KMS-11 (cell line): ENCODE measurements around the gene CLHC1.
A peak's percentile ranks its signal among the peaks of the same experiment; 100 is the strongest.

Experiments
- H2AFZ ChIP-seq: fragments of 200-600 bp; sonication (generic); 2 replicates; pipeline ENCODE4 v1.6.1; 2016; ENCODE audit warnings: antibody characterized with exemption, mixed run types, low read depth
- H3K27ac ChIP-seq: fragments of 200-600 bp; sonication (generic); 2 replicates; pipeline ENCODE4 v1.6.1; 2016; ENCODE audit warnings: mild to moderate bottlenecking, mixed run types
- H3K27me3 ChIP-seq: fragments of 200-600 bp; sonication (generic); 2 replicates; pipeline ENCODE4 v1.6.1; 2017; ENCODE audit warnings: mild to moderate bottlenecking, low read depth, mixed run types, moderate library complexity; ENCODE audit not compliant: insufficient read depth
- H3K36me3 ChIP-seq: fragments of 200-600 bp; sonication (generic); 2 replicates; pipeline ENCODE4 v1.6.1; 2017; ENCODE audit warnings: mild to moderate bottlenecking, mixed run types; ENCODE audit not compliant: insufficient read depth
- H3K4me1 ChIP-seq: fragments of 200-600 bp; sonication (generic); 2 replicates; pipeline ENCODE4 v1.6.1; 2016; ENCODE audit warnings: mild to moderate bottlenecking, low read depth, mixed run types; ENCODE audit not compliant: poor library complexity, severe bottlenecking
- H3K4me2 ChIP-seq: fragments of 200-600 bp; sonication (generic); 2 replicates; pipeline ENCODE4 v1.7.0; 2016; ENCODE audit warnings: mild to moderate bottlenecking, mixed run types
- H3K4me3 ChIP-seq: fragments of 200-600 bp; sonication (generic); IDR thresholded peaks from 2 replicates; pipeline ENCODE4 v1.6.1; 2017; ENCODE audit warnings: low read depth, low read length, mixed read lengths; ENCODE audit not compliant: insufficient read depth
- H3K79me2 ChIP-seq: fragments of 200-600 bp; sonication (generic); 2 replicates; pipeline ENCODE4 v1.6.1; 2016; ENCODE audit warnings: low read depth, mixed run types; ENCODE audit not compliant: insufficient read depth
- H3K9ac ChIP-seq: fragments of 200-600 bp; sonication (generic); 2 replicates; pipeline ENCODE4 v1.6.1; 2016; ENCODE audit warnings: mild to moderate bottlenecking, mixed run types
- H4K20me1 ChIP-seq: fragments of 200-600 bp; sonication (generic); 2 replicates; pipeline ENCODE4 v1.6.1; 2016; ENCODE audit warnings: mild to moderate bottlenecking, mixed run types; ENCODE audit not compliant: insufficient read depth
- TF ChIP-seq, protein P1 (sequence below): fragments of 200-600 bp; sonication (generic); conservative IDR thresholded peaks from 2 replicates; pipeline ENCODE4 v1.6.1; 2017; ENCODE audit warnings: low read depth, mild to moderate bottlenecking, antibody characterized with exemption, low read length, moderate library complexity, mixed read lengths

The CLHC1 gene

DNA sequence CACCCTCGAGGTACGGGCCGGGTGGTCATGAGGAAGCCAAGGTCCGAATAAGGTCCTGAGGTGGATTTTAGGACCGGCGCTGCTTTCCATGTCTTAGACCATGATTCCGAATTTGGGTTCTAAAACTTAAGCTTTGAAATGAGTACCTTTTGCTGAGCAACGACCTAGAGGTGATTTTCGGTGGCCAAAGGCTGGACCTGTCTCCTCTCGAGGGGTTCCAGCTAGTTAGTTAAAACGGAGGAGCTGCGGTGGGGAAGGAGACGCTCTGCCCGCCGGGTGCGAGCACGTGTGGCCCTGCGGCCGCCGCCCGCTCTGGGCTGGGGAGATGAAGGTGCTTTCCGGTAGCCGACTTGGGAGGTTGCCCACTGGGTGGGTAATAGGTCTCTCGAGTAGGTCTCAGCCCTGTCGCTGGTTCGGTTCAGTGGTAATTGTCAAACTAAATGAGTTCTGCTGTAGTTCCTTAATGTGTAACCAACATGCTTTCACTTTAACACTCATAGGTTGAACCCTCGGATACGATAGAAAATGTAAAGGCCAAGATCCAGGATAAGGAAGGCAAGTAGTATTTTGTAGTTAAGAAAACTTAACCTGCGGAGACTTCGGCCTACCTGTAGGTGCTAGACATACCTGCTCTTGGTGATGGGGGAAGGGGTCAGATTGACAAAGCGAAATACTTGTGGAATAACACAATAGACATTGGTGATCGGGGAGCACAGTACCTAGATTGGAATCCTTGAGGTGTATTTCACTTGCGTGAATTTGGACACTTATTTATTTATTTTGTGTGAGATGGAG, 967 bp upstream of the CLHC1 start:
- H3K4me3 ChIP-seq = peak overlapping the region; percentile 88
- peak overlapping the region; percentile 83 for H3K4me2 ChIP-seq
- peaks cover 44% of the 10 kb centered on the region for H3K79me2 ChIP-seq
- H2AFZ ChIP-seq = peak overlapping the region; percentile 82; the same call in 1 of the 2 replicates
- H3K27me3 ChIP-seq = no peaks in the 10 kb centered on the region
- H3K36me3 ChIP-seq = peaks cover 34% of the 10 kb centered on the region; the same call in 1 of the 2 replicates
- H3K27ac ChIP-seq = peak overlapping the region; percentile 92
- peaks cover 7% of the 10 kb centered on the region for H4K20me1 ChIP-seq
- TF ChIP-seq, protein P1, sequence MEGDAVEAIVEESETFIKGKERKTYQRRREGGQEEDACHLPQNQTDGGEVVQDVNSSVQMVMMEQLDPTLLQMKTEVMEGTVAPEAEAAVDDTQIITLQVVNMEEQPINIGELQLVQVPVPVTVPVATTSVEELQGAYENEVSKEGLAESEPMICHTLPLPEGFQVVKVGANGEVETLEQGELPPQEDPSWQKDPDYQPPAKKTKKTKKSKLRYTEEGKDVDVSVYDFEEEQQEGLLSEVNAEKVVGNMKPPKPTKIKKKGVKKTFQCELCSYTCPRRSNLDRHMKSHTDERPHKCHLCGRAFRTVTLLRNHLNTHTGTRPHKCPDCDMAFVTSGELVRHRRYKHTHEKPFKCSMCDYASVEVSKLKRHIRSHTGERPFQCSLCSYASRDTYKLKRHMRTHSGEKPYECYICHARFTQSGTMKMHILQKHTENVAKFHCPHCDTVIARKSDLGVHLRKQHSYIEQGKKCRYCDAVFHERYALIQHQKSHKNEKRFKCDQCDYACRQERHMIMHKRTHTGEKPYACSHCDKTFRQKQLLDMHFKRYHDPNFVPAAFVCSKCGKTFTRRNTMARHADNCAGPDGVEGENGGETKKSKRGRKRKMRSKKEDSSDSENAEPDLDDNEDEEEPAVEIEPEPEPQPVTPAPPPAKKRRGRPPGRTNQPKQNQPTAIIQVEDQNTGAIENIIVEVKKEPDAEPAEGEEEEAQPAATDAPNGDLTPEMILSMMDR = no peak
- peak overlapping the region; percentile 98 for H3K9ac ChIP-seq
- peaks cover 32% of the 10 kb centered on the region for H3K4me1 ChIP-seq

DNA sequence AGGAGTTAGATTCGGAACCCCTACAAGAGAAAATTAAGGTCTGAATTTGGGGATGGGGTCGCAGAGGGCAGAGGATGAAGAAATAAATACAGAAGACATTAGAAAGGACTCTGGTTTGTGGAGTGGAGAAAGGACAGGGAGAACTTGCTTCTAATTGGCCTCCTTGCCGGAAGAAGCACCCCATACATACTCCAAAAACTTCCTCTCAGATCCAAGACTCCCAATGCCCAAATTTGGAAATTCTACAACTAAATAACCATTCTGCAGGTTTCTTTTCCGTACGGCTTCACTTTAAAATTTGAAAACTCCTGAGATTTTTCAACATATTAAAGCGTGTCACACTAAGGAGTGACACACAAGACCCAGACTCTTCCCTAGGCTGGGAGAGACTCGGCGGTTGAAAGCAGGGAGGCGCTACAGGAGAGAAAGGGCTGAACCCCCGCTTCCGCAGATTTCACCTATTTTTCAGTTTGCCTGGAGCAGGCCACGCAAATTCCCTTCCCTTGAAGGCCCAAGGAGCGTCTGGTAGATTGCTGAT, 478 bp downstream of the CLHC1 start:
- H3K4me2 ChIP-seq = peak overlapping the region; percentile 84
- H3K4me1 ChIP-seq = peaks cover 32% of the 10 kb centered on the region
- H4K20me1 ChIP-seq = peaks cover 7% of the 10 kb centered on the region
- TF ChIP-seq, protein P1 = no peak
- H3K27me3 ChIP-seq = no peaks in the 10 kb centered on the region
- peaks cover 32% of the 10 kb centered on the region; the same call in 1 of the 2 replicates for H3K36me3 ChIP-seq
- H2AFZ ChIP-seq = peak overlapping the region; percentile 82
- H3K79me2 ChIP-seq = peaks cover 44% of the 10 kb centered on the region
- peak overlapping the region; percentile 98 for H3K9ac ChIP-seq
- H3K27ac ChIP-seq = peak overlapping the region; percentile 92
- peak overlapping the region; percentile 88 for H3K4me3 ChIP-seq

DNA sequence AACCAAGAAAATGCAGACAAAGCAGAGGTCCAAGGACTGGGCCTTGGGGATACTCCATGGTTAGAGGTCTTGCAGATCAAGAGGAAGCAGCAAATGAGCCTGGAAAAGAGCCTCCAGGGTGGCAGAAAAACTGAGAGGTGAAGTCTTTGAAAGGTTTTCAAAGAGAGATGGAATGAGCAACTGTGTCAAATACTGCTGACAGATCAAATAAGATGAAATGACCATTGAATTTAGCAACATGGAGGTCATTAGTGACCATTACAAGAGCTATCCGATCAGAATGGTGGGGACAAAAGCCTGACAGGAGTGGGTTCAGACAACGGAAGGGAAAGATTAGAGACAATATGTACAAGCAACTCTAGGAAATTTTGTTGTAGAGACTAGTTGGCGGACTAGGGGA, 1.5 kb downstream of the CLHC1 start:
- Histone ChIP-seq H3K27me3 (no peaks in the 10 kb centered on the region), H3K4me3 (no peak overlapping the region), H4K20me1 (peaks cover 7% of the 10 kb centered on the region), H3K79me2 (peaks cover 43% of the 10 kb centered on the region), H2AFZ (no peak overlapping the region), H3K4me2 (no peak overlapping the region), H3K9ac (no peak overlapping the region), H3K27ac (no peak overlapping the region), H3K36me3 (peaks cover 23% of the 10 kb centered on the region; the same call in 1 of the 2 replicates), H3K4me1 (peaks cover 30% of the 10 kb centered on the region)
- TF ChIP-seq, protein P1 = no peak

DNA sequence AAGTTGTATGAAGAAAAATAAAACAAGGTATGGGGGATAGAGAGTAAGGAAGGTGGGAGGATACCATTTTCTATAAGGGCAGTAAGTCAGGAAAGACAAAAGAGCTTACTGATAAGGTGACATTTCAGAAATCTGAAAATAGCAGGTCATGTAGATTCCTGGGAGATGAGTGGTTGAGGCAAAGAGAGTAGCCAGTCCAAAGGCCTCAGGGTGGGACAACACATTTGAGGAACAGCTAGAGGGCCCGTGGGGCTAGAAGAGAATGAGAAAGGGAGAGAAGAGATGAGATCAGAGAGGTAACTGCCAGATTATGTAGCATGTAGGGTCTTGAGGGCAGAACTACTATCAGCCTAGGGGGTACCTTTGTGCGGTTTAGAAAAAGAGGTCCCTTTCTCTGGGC, 2.9 kb downstream of the CLHC1 start:
- Histone ChIP-seq H3K27me3 (no peaks in the 10 kb centered on the region), H3K9ac (no peak overlapping the region), H2AFZ (no peak overlapping the region), H3K4me3 (no peak overlapping the region), H4K20me1 (no peaks in the 10 kb centered on the region), H3K79me2 (peaks cover 29% of the 10 kb centered on the region), H3K36me3 (peaks cover 10% of the 10 kb centered on the region; the same call in 1 of the 2 replicates), H3K4me2 (no peak overlapping the region), H3K27ac (no peak overlapping the region), H3K4me1 (peaks cover 17% of the 10 kb centered on the region)
- TF ChIP-seq, protein P1 = no peak
